A204.1 (cell line): ENCODE data around the gene CDCA7L.

Experiments
- FAIRE-seq: peaks from 2 replicates; lab custom pipeline; 2012; peaks lifted over from hg19 to GRCh38; lab: Jason Lieb, UNC

Gene CDCA7L

GRCh38 chr7:21945454-21946221, at the start of gene CDCA7L:
TSS of gene CDCA7L (minus strand) at chr7:21945899. CDS start at chr7:21945804, 95 bp downstream.
- FAIRE-seq: no peak

GRCh38 chr7:21986096-21986495, 40.4 kb upstream of the CDCA7L start:
- no peak for FAIRE-seq

GRCh38 chr7:21984042-21984441, 38.3 kb upstream of the CDCA7L start:
- FAIRE-seq: no peak

GRCh38 chr7:21983056-21983455, 37.4 kb upstream of the CDCA7L start:
- no peak for FAIRE-seq

- FAIRE-seq: no peak
Measured at GRCh38 chr7:21981524-21981923, 35.8 kb upstream of the CDCA7L start.

GRCh38 chr7:21980926-21981500, 35.3 kb upstream of the CDCA7L start:
- no peak for FAIRE-seq

GRCh38 chr7:21972397-21972784, 26.7 kb upstream of the CDCA7L start:
- FAIRE-seq: no peak

GRCh38 chr7:21971780-21972396, 26.2 kb upstream of the CDCA7L start:
- no peak for FAIRE-seq

GRCh38 chr7:21969822-21970221, 24.1 kb upstream of the CDCA7L start:
- FAIRE-seq: no peak

GRCh38 chr7:21967598-21968003, 21.9 kb upstream of the CDCA7L start:
- no peak for FAIRE-seq

GRCh38 chr7:21966271-21966670, 20.6 kb upstream of the CDCA7L start:
- FAIRE-seq: no peak

- no peak for FAIRE-seq
Measured at GRCh38 chr7:21965291-21965690, 19.6 kb upstream of the CDCA7L start.

- no peak for FAIRE-seq
Measured at GRCh38 chr7:21962677-21963076, 17.0 kb upstream of the CDCA7L start.

- no peak for FAIRE-seq
Measured at GRCh38 chr7:21960922-21961321, 15.2 kb upstream of the CDCA7L start.

- FAIRE-seq: no peak
Measured at GRCh38 chr7:21959387-21959776, 13.7 kb upstream of the CDCA7L start.

- FAIRE-seq: no peak
Measured at GRCh38 chr7:21953781-21954180, 8.1 kb upstream of the CDCA7L start.

GRCh38 chr7:21948887-21949540, 3.3 kb upstream of the CDCA7L start:
- FAIRE-seq: no peak

- no peak for FAIRE-seq
Measured at GRCh38 chr7:21948364-21948763, 2.7 kb upstream of the CDCA7L start.

- FAIRE-seq: no peak
Measured at GRCh38 chr7:21947946-21948345, 2.2 kb upstream of the CDCA7L start.

GRCh38 chr7:21947056-21947455, 1.4 kb upstream of the CDCA7L start:
- no peak for FAIRE-seq

- FAIRE-seq: no peak
Measured at GRCh38 chr7:21946222-21946709, 567 bp upstream of the CDCA7L start.

GRCh38 chr7:21944616-21945453, 864 bp downstream of the CDCA7L start:
- FAIRE-seq: no peak
